ENCODE results near the gene ZBED4.
"Not testable (repeated sequence)": the region's sequence is repeated elsewhere in the genome, so short reads cannot be mapped to it uniquely, and the experiment has no call there.

Gene ZBED4, protein sequence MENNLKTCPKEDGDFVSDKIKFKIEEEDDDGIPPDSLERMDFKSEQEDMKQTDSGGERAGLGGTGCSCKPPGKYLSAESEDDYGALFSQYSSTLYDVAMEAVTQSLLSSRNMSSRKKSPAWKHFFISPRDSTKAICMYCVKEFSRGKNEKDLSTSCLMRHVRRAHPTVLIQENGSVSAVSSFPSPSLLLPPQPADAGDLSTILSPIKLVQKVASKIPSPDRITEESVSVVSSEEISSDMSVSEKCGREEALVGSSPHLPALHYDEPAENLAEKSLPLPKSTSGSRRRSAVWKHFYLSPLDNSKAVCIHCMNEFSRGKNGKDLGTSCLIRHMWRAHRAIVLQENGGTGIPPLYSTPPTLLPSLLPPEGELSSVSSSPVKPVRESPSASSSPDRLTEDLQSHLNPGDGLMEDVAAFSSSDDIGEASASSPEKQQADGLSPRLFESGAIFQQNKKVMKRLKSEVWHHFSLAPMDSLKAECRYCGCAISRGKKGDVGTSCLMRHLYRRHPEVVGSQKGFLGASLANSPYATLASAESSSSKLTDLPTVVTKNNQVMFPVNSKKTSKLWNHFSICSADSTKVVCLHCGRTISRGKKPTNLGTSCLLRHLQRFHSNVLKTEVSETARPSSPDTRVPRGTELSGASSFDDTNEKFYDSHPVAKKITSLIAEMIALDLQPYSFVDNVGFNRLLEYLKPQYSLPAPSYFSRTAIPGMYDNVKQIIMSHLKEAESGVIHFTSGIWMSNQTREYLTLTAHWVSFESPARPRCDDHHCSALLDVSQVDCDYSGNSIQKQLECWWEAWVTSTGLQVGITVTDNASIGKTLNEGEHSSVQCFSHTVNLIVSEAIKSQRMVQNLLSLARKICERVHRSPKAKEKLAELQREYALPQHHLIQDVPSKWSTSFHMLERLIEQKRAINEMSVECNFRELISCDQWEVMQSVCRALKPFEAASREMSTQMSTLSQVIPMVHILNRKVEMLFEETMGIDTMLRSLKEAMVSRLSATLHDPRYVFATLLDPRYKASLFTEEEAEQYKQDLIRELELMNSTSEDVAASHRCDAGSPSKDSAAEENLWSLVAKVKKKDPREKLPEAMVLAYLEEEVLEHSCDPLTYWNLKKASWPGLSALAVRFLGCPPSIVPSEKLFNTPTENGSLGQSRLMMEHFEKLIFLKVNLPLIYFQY

DNA sequence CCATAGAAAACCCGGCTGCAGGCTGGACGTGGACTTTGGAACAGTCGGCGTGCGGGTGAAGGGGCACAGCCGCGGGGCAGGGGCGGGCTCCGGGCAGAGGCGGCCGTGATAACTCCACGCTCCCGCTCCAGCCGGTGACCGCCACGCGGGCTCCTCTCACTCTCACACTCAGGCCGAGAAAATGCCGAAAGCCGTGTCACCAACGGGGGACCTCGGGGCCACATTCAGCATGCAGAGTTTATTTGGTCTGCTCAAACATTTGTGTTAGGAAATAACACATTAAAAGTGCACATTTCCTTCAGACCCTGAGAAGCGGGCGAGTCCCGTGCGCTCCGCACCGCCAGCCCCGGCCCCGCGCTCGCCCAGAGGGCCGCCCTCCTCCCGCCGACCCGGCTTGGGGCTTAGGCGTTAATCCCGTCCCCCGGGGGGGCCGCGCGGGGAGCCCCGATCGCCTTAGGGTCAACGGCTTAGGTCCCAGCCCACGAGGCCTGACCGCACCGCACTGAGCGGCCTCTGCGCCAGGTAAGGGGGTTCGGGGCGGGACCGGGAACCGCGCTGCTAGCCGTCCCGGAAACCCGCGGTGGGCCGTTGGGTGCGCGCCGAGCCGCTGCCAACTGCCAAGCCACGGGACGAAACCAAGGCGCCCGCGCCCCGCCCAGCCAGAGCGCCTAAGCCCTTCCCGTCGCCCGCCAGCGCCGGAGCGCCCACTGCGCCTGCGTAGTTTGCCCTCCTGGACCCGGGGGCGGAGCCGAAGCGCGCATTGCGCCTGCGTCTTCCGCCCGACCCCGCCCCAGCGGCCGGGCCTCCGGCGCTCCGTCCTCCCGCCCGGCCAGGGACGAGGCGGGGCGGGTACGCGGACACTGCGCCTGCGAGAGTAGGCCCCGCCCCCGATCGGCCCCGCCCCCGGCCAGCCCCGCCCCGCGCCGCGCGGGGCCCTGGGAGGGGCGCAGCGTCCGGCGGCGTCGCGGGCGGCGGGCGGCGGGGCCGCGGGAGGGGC is at the start of gene ZBED4:
TSS of gene ZBED4 (plus strand) at position 947 of the 997 bp plus-strand sequence. CDS start 29,819 bp downstream, outside the sequence.
- peak; percentile 98 for DNase-seq (ENCODE audit: low spot score)

DNA sequence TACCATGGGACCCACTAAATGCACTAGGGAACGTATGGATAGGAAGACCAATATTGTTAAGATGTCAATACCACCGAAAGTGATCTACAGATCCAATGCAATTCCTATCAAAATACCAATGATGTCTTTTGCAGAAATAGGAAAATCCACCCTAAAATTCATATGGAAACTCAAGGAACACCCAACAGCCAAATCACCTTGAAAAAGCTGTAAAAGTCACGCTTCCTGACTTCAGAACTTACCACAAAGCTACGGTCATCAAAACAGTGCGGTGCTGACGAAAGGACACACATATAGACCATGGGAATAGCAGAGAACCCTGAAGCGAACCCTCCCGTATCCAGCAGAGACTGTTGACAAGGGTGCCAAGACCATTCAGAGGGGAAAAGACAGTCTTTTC is 46.5 kb upstream of the ZBED4 start:
- no peak for DNase-seq (ENCODE audit: low spot score)

DNA sequence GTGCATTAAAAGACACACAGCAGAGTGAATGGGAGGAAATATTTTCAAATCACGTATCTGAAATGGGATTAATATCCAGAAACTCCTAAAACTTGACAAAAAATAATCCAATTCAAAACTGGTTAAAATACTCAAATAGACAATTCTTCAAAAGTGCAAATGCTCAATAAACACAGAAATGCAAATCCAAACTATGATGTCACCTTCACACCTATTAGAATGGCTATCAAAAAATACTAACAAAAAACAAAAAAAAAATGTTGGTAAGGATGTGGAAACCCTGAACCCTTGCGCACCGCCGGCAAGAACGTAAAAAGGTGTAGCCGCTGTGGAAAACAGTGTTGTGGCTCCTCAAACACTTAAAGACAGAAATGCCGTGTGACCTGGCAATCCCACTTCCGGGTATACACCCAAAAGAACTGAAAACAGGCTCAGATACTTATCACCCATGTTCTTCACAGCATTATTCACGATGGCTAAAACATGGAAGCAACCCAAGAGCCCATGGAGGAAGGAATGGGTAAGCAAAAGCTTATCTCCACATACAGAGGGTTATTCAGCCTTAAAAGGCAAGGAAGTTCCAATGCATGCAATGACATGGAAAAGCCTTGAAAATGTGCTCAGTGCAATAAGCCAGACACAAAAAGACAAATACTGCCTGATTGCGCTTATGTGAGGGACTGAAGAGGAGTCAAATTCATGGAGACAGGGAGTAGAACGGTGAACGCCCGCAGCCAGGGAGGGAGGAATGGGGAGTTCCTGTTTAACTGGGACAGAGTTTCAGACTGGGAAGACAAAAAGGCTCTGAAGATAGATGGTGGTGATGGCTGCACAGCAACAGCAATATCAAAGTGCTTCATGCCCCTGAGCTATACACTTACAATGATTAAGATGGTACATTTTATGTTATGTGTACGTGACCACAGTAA is 45.6 kb upstream of the ZBED4 start:
- DNase-seq (ENCODE audit: low spot score): no peak

DNA sequence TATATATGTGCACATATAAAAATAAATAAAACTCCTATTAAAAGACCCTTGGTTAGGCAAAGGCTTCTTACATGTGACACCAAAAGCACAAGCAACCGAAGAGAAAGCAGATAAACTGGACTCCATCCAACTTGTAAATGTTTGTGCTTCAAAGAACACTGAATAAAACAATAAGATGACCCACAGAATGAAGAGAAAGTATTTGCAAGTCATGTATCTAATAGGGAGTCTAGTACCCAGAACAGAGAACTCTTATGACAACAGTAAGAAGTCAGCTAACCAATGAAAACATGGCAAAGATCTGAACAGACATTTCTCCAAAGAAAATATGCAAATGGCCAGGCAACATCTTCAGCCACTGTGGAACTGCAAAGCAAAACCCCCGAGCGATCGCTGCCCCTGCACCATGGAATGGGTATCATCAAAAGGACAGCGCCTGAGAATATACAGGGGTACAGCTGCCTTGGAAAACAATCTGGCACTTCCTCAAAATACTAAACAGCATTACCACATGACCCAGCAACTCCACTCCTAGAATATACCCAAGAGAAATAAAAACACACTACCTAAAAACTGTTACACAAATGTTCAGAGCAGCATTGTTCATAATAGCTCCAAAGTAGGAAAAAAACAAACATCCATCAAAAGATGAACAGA is 43.2 kb upstream of the ZBED4 start:
- no peak for DNase-seq (ENCODE audit: low spot score)

DNA sequence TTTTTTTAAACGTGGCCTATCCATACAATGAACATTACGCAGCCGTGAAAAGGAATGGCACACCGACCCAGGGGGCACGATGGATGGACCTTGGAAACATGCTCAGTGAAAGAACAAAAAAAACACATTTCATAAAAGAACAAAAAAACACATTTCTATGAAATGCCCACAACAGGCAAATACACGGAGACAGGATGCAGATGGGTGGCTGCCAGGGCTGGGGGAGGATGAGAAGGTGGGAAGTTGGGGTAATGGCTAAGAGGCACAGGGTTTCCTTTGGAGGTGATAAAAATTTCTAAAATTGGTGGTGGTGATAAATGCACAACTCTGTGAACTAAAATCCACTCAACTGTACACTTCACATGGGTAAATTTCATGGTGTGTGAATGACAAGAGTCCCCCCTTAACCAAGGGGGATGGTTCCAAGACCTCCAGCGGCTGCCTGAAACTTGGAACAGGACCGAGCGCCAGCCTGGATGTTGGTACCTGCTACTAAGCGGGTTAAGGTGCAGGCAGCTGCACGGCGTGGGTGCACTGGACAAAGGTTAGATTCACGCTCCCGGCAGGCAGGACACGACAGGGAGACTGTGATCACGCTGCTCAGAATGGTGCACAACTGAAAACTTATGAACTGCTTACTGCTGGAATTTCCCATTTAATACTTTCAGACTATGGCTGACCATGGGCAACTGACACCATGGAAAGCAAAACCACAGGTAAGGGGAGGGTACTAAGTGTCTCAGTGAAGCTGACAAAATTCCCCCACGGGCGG is 42.4 kb upstream of the ZBED4 start:
- no peak for DNase-seq (ENCODE audit: low spot score)

DNA sequence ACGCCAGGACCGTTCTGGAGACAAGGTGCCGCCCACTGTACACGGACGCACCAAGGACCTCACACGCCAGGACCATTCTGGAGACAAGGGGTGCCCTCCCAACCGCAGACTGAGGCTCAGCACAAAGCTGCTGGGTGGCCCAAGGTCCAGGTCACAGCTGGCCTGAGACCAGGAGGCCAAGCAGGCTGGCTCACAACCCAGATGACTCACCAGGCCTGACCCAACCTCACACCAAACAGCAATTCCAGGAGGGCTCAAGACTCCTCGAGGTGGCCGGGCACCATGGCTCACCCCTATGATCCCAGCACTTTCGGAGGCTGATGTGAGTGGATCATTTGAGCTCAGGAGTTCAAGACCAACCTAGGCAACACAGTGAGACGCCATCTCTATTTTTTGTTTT is 40.8 kb upstream of the ZBED4 start:
- DNase-seq (ENCODE audit: low spot score): no peak

DNA sequence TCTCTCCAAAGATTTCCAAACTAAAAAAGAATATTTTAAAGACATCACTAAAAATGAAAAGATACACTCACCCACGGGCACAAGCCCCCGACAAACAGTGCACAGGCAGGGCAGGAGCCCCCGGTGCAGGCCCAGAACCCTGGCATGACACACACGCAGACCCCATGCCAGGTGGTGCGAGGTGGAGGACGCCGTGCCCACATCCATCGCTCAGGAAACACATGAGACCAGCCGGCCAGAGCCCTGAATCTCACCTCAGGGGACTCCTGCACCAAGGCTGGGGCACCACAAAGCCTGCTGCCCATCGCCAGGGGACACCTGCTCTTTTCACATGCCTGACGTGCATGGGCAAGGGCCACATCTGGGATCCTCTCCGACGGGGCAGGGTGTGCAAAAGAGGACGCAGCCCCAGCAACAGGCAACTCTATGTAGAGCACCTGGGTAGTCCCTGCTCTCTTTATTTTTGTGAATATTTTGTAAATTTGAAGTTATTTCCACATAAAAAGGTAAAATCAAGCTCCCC is 39.4 kb upstream of the ZBED4 start:
- no peak for DNase-seq (ENCODE audit: low spot score)

DNA sequence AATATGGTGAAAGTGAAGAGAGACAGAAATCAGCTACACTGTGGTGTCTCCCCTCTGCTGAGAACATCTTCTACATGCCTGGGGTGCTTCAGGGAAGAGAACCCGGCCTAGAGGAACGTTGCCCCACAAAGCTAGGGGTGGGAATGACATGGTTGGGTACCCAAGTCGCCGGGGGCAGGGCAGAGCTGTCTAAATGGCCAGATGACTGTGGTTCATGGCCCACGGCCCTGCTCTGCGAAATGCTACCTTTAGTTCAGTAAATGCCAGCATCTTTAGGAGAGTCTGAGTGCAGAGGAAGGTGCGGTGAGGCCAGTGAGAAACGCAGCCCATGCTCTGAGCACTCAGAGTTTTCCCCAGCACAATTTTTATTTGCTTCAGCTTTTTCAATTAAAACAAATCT is 38.8 kb upstream of the ZBED4 start:
- DNase-seq (ENCODE audit: low spot score): no peak

DNA sequence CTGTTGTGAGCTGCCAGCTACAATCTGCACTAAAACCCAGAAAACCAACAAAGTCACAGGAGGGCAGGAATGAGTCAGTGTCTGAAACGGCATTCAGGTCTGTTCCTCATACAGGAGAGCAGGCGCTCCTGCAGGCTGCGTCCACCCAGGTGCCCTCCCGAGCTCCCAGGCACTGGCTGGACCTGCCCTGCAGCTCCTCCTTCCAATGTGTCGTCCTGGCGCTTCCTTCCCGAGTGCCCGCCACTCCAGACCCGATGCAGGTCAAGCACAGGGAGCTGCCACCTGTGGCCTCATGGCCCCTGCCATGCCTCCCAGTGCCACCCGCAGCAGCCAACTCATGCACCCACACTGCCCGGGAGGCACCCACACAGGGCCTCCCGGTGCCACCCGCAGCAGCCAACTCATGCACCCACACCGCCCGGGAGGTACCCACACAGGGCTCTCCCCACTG is 38.0 kb upstream of the ZBED4 start:
- no peak for DNase-seq (ENCODE audit: low spot score)

DNA sequence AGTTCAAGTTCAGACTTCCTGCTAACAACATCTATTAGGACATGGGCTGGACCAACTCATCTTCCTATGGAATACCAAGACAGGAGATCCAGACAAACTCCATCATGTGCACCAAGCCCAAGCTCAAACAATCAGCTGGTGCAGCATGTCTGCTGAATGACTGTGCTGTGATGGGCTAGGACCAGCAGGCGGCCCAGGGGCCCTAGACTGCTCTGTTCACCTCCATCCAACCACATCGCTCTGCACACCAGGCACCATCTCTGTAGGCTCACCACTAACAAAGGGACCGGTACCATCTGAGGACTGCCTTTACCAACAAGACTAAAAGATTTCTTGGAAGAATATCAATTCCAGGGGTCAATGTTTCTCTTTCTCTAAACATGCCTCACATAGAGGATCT is 36.3 kb upstream of the ZBED4 start:
- DNase-seq (ENCODE audit: low spot score): no peak

DNA sequence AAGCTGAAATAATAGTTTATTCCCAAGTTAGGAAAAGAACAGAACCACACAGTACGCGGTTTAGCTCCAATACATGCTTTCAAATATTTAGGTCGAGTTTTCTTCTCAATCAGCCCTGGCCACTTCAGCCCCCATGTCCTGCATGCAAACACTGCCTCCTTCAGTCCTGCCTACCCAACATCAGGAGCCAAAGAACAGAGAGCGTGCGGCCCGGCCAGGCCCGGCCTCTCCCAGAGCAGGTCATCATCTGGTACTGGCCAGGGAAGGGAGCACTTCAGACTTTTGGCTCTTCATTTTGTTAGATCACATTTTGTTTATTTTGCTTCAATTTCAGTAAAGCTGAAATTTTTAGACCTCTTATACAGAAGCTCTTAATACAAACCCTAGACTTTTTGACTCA is 32.7 kb upstream of the ZBED4 start:
- DNase-seq (ENCODE audit: low spot score): no peak

DNA sequence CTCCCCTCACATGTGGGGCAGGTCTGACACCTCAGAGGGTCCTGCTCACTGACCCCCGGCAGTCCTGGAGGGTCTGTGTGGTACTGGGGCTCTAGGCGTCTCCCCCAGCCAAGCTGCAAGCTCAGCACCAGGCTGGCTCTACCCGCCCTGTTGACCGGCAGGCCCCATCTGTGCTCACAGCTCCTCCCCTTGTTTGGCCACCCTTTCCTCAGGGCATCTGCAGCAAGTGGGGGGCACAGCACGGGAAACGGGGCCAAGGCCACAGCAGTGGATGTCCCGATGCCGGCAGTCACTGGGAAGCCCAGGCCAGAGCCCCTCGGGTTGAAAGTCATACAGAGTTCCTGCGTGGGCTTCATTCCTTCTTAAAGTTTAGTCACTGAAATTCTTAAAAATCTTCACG is 31.9 kb upstream of the ZBED4 start:
- not testable (repeated sequence) for DNase-seq (ENCODE audit: low spot score)

DNA sequence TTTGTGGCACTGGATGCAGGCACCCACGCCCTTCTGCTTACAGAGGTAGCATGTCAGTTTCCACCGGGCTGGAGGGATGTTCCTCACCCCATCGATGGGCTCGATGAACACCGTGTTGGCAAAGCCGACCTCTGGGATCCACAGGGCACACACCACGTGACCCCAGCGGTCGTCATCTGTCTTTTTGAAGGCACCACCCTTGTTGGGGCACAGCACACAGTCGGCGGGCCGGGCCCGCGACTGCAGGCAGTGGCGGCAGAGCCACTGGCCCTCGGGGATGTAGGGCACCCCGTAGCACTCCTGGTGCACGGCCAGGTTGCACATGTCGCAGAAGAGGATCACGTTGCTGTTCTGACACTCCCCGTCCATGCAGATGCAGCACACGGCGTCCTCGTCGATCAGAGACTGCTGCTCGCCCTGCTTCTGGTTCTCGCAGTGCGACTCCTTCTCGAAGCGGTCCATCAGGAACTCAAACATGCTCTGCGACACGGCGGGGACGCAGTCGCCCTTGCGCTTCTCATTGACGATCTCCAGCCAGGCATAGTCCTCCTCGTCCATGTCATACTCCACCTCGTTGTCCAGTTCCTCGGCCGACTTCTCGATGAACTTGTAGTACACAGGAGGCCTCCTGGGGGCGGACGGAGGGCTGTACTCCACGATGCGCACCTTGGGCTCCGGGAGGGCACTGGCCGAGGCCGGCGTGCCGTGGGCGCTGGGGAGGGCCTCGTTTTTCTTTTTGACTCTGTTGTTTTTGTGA is 30.2 kb upstream of the ZBED4 start:
- no peak for DNase-seq (ENCODE audit: low spot score)

DNA sequence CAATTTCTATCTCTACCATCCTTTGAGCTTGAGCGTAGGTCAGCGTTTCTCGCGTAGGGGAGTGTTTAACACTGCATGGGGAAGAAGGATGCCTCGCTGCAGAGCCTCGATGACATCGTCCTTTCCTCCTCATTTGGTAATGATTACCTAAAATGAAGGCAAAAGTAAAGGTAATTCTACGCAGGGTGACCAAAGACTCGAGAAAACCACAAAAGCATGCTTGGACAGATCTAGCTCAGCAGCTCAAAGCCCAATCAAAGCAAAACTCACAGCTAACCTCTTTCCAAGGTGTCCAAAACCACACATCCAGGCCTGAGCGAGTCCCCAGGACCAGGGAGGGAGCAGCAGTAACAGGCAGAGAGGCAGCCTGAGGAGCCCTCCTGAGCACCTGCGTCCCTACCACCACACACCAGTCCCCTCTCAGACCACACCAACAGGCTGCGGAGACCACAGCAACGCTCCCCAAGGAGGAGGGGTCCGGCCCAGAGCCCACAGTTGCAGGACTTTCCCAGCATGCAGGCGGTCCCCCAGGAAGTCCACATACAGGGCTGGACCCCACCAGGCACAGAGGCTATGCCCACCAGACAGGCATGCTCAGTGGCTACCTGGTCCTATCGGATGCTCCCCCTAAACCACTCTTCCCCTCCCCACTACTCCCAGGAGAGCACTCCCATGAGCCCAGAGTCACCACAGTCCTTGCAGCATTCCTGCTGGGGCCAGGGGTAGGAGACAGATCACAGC is 29.3 kb upstream of the ZBED4 start:
- no peak for DNase-seq (ENCODE audit: low spot score)

DNA sequence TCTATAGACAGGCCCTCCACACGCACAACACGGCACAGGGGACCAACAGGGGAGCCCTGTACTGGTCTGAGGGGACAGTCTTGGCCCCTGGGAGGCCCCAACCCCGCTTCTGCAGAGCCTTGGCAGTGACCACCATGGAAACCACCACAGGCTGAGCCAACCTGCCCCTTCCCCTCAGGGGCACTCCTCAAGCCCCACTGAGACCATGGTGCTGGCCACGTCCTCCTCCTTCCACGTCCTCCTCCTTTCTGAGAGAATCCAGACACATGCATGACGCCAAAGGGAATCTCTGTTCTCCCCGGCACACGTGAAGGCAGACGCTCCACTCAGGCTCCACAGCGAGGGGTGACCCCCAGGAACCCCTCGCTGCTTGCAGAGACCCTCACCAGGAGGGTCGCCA is 28.7 kb upstream of the ZBED4 start:
- no peak for DNase-seq (ENCODE audit: low spot score)

DNA sequence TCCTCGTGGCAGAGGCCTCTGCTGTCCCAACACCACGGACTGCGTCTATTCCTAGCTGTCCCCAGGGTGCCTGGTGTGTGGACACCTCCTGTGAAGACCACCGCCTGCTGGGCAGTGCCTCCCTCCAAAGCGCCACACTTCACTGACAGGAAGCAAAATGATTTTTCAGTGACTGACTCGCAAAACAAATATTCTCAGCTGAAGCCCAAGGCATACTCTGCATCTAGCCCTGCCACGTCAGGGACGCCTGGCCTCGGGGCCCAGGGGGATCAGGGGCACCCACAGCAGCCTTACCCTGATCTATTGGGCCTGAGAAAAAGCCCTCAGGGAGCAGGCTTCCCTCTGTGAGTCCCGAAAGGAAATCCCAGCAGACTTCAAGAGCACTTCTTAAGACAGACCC is 28.2 kb upstream of the ZBED4 start:
- peak; percentile 8 for DNase-seq (ENCODE audit: low spot score)
